OCI-LY7 (cell line): ENCODE data around the gene DOK4. TPM values are rescaled to one million over a fixed set of nuclear protein-coding genes. Genes with fewer than 3 reads are reported as not detected.

ENCODE experiments used
- BruUV-seq: library from RNA; stranded (reverse); fragments of 400-500 nt; replicated peaks from 2 replicates; lab custom pipeline; 2021; lab: Mats Ljungman, UMichigan
- CTCF ChIA-PET: fragments of 300-600 bp; sonication (Branson Sonifier 250); formaldehyde crosslinking; loops from one replicate; lab custom pipeline; 2022; ENCODE audit warnings: antibody characterized with exemption; ENCODE audit not compliant: unreplicated experiment; lab: Charles Lee
- POLR2A ChIA-PET: fragments of 300-600 bp; sonication (Branson Sonifier 250); formaldehyde crosslinking; loops from one replicate; lab custom pipeline; 2022; ENCODE audit warnings: antibody characterized with exemption; lab: Charles Lee
- DNase-seq: peaks from one replicate; pipeline ENCODE4 v3.0.0-alpha.2; 2015; ENCODE audit warnings: low spot score
- H2AFZ ChIP-seq: fragments of 200-600 bp; sonication (generic), shearing (Covaris generic); 2 replicates; pipeline ENCODE4 v1.6.1; 2014; ENCODE audit warnings: mild to moderate bottlenecking, antibody characterized with exemption, low read length, moderate library complexity
- H3K27ac ChIP-seq: fragments of 200-600 bp; sonication (generic); 2 replicates; pipeline ENCODE4 v1.5.1; 2014; ENCODE audit warnings: mixed run types, low read depth, mild to moderate bottlenecking, moderate library complexity, low read length, inconsistent platforms; ENCODE audit not compliant: poor library complexity, severe bottlenecking
- H3K36me3 ChIP-seq: fragments of 200-600 bp; sonication (generic); 2 replicates; pipeline ENCODE4 v1.6.1; 2014; ENCODE audit warnings: mild to moderate bottlenecking, antibody characterized with exemption, low read length, moderate library complexity, mixed read lengths; ENCODE audit not compliant: insufficient read depth
- H3K4me1 ChIP-seq: fragments of 200-600 bp; sonication (generic); 2 replicates; pipeline ENCODE4 v1.5.1; 2014; ENCODE audit warnings: mild to moderate bottlenecking, low read length; ENCODE audit not compliant: insufficient read depth, poor library complexity, severe bottlenecking
- H3K4me2 ChIP-seq: fragments of 200-600 bp; sonication (generic); 2 replicates; pipeline ENCODE4 v1.6.1; 2014; ENCODE audit warnings: mild to moderate bottlenecking, low read length
- H3K4me3 ChIP-seq: fragments of 200-600 bp; sonication (generic); 2 replicates; pipeline ENCODE4 v1.5.1; 2014; ENCODE audit warnings: mild to moderate bottlenecking, low read depth, low read length; ENCODE audit not compliant: poor library complexity, severe bottlenecking
- H3K79me2 ChIP-seq: fragments of 200-600 bp; sonication (generic); 2 replicates; pipeline ENCODE4 v1.6.1; 2016; ENCODE audit warnings: low read depth, mild to moderate bottlenecking, low read length, moderate library complexity, mixed read lengths; ENCODE audit not compliant: insufficient read depth
- H3K9me2 ChIP-seq: fragments of 200-600 bp; sonication (generic); 2 replicates; pipeline ENCODE4 v1.6.1; 2016; ENCODE audit warnings: mild to moderate bottlenecking, low read length, mixed read lengths; ENCODE audit not compliant: insufficient read depth
- H3K9me3 ChIP-seq: fragments of 200-600 bp; sonication (generic); 2 replicates; pipeline ENCODE4 v1.6.1; 2014; ENCODE audit warnings: mild to moderate bottlenecking, mixed run types, low read length, mixed read lengths
- H4K20me1 ChIP-seq: fragments of 200-600 bp; sonication (generic); 2 replicates; pipeline ENCODE4 v1.6.1; 2014; ENCODE audit warnings: mild to moderate bottlenecking, antibody characterized with exemption, low read length, moderate library complexity, mixed read lengths; ENCODE audit not compliant: insufficient read depth
- CTCF ChIP-seq: fragments of 200-600 bp; sonication (generic); conservative IDR thresholded peaks from 2 replicates; pipeline ENCODE4 v1.5.1; 2014; ENCODE audit warnings: mild to moderate bottlenecking, antibody characterized with exemption, low read length, moderate library complexity, mixed read lengths
- EZH2phosphoT487 ChIP-seq: fragments of 200-600 bp; sonication (generic); IDR thresholded peaks from 2 replicates; pipeline ENCODE4 v1.6.1; 2018; ENCODE audit warnings: low read depth, borderline replicate concordance, mild to moderate bottlenecking, mixed run types, antibody characterized with exemption, low read length, moderate library complexity, mixed read lengths
- intact Hi-C: fragments of 100-400 bp; cut with micrococcal nuclease; formaldehyde crosslinking; loops from one replicate; pipeline ENCODE4 v1.10.0; 2022; ENCODE audit not compliant: unreplicated experiment
- total RNA-seq, 2 experiments: library from RNA; depleted of rRNA in 1 of 2; stranded (reverse); fragments of >200 nt in 1 of 2; shearing (Covaris generic) in 1 of 2; gene quantifications; 2 replicates each; pipeline ENCODE4 v1.2.3, GENCODE V29; 2014 to 2022

Gene DOK4
- total RNA-seq, 2 experiments from 2014 or later: 0.09 to 1.0 TPM

GRCh38 chr16:57473906-57474305 lies 12.4 kb downstream of the DOK4 start:
- no peak overlapping the region for H2AFZ ChIP-seq
- POLR2A ChIA-PET: interaction anchor here (0.5 kb wide), 1 partner anchor 42 kb away, joined by 3 read pairs; no protein-coding TSS in a partner anchor
- CTCF ChIA-PET: no interaction called here
- no TSS peak for BruUV-seq
- TF ChIP-seq CTCF (no peak), EZH2phosphoT487 (no peak)
- peaks cover 37% of the 10 kb centered on the region for H3K36me3 ChIP-seq
- intact Hi-C loops: no loop called here
- no peak overlapping the region for H3K27ac ChIP-seq
- H3K4me3 ChIP-seq: no peak overlapping the region
- H3K9me3 ChIP-seq: no peaks in the 10 kb centered on the region
- peaks cover 31% of the 10 kb centered on the region for H3K4me1 ChIP-seq
- DNase-seq: no peak
- no peaks in the 10 kb centered on the region for H3K79me2 ChIP-seq
- no peak overlapping the region for H3K4me2 ChIP-seq
- H3K9me2 ChIP-seq: no peaks in the 10 kb centered on the region
- H4K20me1 ChIP-seq: no peaks in the 10 kb centered on the region

- ChIA-PET POLR2A (no interaction called here), CTCF (interaction anchor here (1.0 kb wide), 1 partner anchor 10 kb away, joined by 5 read pairs; the partner anchor contains the start of gene POLR2C)
- H3K79me2 ChIP-seq: no peaks in the 10 kb centered on the region
- H3K4me2 ChIP-seq: no peak overlapping the region
- TF ChIP-seq EZH2phosphoT487 (no peak), CTCF (no peak)
- intact Hi-C loops: no loop called here
- H3K9me3 ChIP-seq: no peaks in the 10 kb centered on the region
- no peak overlapping the region for H3K27ac ChIP-seq
- no TSS peak for BruUV-seq
- DNase-seq: no peak
- no peaks in the 10 kb centered on the region for H4K20me1 ChIP-seq
- no peaks in the 10 kb centered on the region for H3K9me2 ChIP-seq
- H2AFZ ChIP-seq: no peak overlapping the region
- no peak overlapping the region for H3K4me3 ChIP-seq
- peaks cover 31% of the 10 kb centered on the region for H3K4me1 ChIP-seq
- H3K36me3 ChIP-seq: peaks cover 43% of the 10 kb centered on the region
Observed at GRCh38 chr16:57473176-57473840, 13.0 kb downstream of the DOK4 start.

GRCh38 chr16:57472665-57473060 lies 13.6 kb downstream of the DOK4 start:
- H3K79me2 ChIP-seq: no peaks in the 10 kb centered on the region
- ChIA-PET CTCF (interaction anchor here (1.0 kb wide), 1 partner anchor 10 kb away, joined by 5 read pairs; the partner anchor contains the start of gene POLR2C), POLR2A (no interaction called here)
- no peak overlapping the region for H3K4me3 ChIP-seq
- BruUV-seq: no TSS peak
- H3K9me2 ChIP-seq: no peaks in the 10 kb centered on the region
- H4K20me1 ChIP-seq: no peaks in the 10 kb centered on the region
- TF ChIP-seq CTCF (no peak), EZH2phosphoT487 (no peak)
- peaks cover 50% of the 10 kb centered on the region for H3K36me3 ChIP-seq
- H2AFZ ChIP-seq: no peak overlapping the region
- no peaks in the 10 kb centered on the region for H3K9me3 ChIP-seq
- intact Hi-C loops: no loop called here
- H3K4me1 ChIP-seq: peaks cover 31% of the 10 kb centered on the region
- no peak for DNase-seq
- no peak overlapping the region for H3K4me2 ChIP-seq
- H3K27ac ChIP-seq: peak overlapping the region; percentile 30
